ENCODE data around the gene LCNL1.

- peak; percentile 32 for TF ChIP-seq EZH2 (IDR thresholded peaks at IDR 0.05; ENCODE audit: insufficient read depth, low read length)
- TF ChIP-seq, protein P1, sequence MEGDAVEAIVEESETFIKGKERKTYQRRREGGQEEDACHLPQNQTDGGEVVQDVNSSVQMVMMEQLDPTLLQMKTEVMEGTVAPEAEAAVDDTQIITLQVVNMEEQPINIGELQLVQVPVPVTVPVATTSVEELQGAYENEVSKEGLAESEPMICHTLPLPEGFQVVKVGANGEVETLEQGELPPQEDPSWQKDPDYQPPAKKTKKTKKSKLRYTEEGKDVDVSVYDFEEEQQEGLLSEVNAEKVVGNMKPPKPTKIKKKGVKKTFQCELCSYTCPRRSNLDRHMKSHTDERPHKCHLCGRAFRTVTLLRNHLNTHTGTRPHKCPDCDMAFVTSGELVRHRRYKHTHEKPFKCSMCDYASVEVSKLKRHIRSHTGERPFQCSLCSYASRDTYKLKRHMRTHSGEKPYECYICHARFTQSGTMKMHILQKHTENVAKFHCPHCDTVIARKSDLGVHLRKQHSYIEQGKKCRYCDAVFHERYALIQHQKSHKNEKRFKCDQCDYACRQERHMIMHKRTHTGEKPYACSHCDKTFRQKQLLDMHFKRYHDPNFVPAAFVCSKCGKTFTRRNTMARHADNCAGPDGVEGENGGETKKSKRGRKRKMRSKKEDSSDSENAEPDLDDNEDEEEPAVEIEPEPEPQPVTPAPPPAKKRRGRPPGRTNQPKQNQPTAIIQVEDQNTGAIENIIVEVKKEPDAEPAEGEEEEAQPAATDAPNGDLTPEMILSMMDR (IDR thresholded peaks at IDR 0.05; ENCODE audit: insufficient read depth, low read depth, low read length), result no peak
Measured at GRCh38 chr9:137027369-137028262, 44.8 kb downstream of the LCNL1 start, which contains the start of gene ABCA2.

Data from astrocyte (in vitro differentiated cells and primary cell).